ENCODE measurements around the gene HNRNPU. TPM values are rescaled to one million over a fixed set of nuclear protein-coding genes. Genes with fewer than 3 reads are reported as not detected.

The HNRNPU gene
- total RNA-seq, 1 donor from 2014 or later = 427 TPM

DNA sequence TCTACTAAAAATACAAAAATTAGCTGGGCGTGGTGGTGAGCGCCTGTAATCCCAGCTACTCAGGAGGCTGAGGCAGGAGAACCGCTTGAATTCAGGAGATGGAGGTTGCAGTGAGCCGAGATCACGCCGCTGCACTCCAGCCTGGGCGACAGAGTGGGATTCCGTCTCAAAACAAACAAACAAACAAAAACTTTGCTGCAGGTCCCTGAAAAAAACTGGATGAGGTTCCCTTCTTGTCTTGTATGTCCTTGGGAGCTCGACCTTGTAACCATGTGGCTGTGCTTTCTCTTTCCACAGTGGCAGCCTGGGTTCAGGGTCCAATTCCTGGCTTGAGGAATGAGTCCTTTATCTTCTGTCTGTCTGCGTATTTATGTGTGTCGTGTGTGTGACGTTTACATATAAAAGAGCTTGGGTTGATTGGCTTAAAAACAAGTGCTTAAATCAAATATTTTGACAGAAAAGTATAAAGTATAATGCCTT lies 46.9 kb downstream of the HNRNPU start:
- TF ChIP-seq, protein P1, sequence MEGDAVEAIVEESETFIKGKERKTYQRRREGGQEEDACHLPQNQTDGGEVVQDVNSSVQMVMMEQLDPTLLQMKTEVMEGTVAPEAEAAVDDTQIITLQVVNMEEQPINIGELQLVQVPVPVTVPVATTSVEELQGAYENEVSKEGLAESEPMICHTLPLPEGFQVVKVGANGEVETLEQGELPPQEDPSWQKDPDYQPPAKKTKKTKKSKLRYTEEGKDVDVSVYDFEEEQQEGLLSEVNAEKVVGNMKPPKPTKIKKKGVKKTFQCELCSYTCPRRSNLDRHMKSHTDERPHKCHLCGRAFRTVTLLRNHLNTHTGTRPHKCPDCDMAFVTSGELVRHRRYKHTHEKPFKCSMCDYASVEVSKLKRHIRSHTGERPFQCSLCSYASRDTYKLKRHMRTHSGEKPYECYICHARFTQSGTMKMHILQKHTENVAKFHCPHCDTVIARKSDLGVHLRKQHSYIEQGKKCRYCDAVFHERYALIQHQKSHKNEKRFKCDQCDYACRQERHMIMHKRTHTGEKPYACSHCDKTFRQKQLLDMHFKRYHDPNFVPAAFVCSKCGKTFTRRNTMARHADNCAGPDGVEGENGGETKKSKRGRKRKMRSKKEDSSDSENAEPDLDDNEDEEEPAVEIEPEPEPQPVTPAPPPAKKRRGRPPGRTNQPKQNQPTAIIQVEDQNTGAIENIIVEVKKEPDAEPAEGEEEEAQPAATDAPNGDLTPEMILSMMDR (IDR thresholded peaks at IDR 0.05; ENCODE audit: partially characterized antibody, unreplicated experiment) = no peak
- Mint-ChIP-seq H3K27me3 (ENCODE audit: unreplicated experiment) (no peaks in the 10 kb centered on the region), H3K27ac (ENCODE audit: unreplicated experiment) (no peak overlapping the region), H3K4me1 (ENCODE audit: low read depth, unreplicated experiment) (no peaks in the 10 kb centered on the region), H3K36me3 (ENCODE audit: unreplicated experiment) (no peaks in the 10 kb centered on the region), H3K9me3 (ENCODE audit: unreplicated experiment) (no peaks in the 10 kb centered on the region), H3K4me3 (ENCODE audit: unreplicated experiment) (no peak overlapping the region)
- no peak for DNase-seq

DNA sequence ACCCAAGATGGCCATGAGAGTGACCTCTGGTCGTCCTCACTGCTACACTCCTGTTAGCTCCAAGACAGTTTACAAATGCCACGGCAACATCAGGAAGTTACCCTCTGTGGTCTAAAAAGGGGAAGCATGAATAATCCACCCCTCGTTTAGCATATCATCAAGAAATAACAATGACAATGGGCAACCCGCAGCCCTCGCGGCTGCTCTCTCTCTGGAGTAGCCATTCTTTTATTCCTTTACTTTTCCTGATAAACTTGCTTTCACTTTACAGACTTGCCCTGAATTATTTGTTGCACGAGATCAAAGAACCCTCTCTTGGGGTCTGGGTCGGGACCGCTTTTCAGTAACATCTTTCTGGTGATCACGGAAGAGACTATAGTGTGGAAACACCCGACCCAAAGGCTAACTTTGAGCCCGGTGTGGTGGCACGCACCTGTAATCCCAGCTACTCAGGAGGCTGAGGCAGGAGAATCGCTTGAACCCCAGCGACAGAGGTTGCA lies 48.7 kb downstream of the HNRNPU start:
- TF ChIP-seq, protein P1 (IDR thresholded peaks at IDR 0.05; ENCODE audit: partially characterized antibody, unreplicated experiment) = no peak
- Mint-ChIP-seq H3K4me1 (ENCODE audit: low read depth, unreplicated experiment) (no peaks in the 10 kb centered on the region), H3K4me3 (ENCODE audit: unreplicated experiment) (no peak overlapping the region), H3K27ac (ENCODE audit: unreplicated experiment) (no peak overlapping the region), H3K9me3 (ENCODE audit: unreplicated experiment) (no peaks in the 10 kb centered on the region), H3K27me3 (ENCODE audit: unreplicated experiment) (no peaks in the 10 kb centered on the region), H3K36me3 (ENCODE audit: unreplicated experiment) (no peaks in the 10 kb centered on the region)
- no peak for DNase-seq

DNA sequence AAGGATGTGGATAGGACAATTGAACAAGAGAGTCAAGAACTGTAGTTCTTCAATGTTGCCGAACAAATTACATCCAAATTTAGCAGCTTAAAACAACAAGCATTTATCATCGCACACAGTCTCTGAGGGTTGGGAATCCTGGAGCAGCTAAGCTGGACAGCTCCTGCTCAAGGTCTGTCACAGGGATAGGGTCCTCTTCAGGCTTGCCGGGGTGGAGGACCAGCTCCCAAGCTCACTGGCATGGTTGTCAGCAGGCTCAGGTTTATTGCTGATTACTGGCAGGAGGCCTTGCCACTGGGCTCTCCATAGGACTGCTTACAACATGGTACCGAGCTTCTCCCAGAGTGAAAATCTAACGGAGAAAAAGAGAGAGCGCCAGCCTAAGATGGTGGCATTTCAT lies 51.0 kb downstream of the HNRNPU start:
- no peak for DNase-seq
- no peaks in the 10 kb centered on the region for H3K4me1 Mint-ChIP-seq (ENCODE audit: low read depth, unreplicated experiment)
- TF ChIP-seq, protein P1 (IDR thresholded peaks at IDR 0.05; ENCODE audit: partially characterized antibody, unreplicated experiment) = no peak
- H3K27ac Mint-ChIP-seq (ENCODE audit: unreplicated experiment) = no peak overlapping the region
- no peaks in the 10 kb centered on the region for H3K9me3 Mint-ChIP-seq (ENCODE audit: unreplicated experiment)
- H3K36me3 Mint-ChIP-seq (ENCODE audit: unreplicated experiment) = no peaks in the 10 kb centered on the region
- H3K27me3 Mint-ChIP-seq (ENCODE audit: unreplicated experiment) = no peaks in the 10 kb centered on the region
- no peak overlapping the region for H3K4me3 Mint-ChIP-seq (ENCODE audit: unreplicated experiment)

DNA sequence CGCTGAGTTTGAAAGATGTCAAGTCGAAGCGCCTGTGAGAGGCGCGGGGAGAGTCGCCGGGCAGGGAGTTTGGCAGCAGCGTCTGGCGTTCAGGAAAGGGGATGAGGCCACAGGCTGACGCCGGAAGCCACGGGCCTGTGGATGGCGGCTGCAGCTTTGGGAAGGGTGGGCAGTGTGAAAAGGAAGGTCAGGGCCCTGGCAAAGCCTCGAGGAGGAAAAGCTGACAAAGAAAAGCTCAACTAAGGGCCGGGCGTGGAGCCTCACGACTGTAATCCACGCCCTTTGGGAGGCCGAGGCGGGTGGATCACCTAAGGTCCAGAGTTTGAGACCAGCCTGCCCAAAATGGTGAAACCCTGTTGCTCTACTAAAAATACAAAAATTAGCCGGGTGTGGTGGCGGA lies 54.1 kb downstream of the HNRNPU start:
- no peaks in the 10 kb centered on the region for H3K27me3 Mint-ChIP-seq (ENCODE audit: unreplicated experiment)
- TF ChIP-seq, protein P1 (IDR thresholded peaks at IDR 0.05; ENCODE audit: partially characterized antibody, unreplicated experiment) = no peak
- no peak overlapping the region for H3K27ac Mint-ChIP-seq (ENCODE audit: unreplicated experiment)
- H3K36me3 Mint-ChIP-seq (ENCODE audit: unreplicated experiment) = no peaks in the 10 kb centered on the region
- H3K4me1 Mint-ChIP-seq (ENCODE audit: low read depth, unreplicated experiment) = no peaks in the 10 kb centered on the region
- DNase-seq = no peak
- no peaks in the 10 kb centered on the region for H3K9me3 Mint-ChIP-seq (ENCODE audit: unreplicated experiment)
- no peak overlapping the region for H3K4me3 Mint-ChIP-seq (ENCODE audit: unreplicated experiment)

DNA sequence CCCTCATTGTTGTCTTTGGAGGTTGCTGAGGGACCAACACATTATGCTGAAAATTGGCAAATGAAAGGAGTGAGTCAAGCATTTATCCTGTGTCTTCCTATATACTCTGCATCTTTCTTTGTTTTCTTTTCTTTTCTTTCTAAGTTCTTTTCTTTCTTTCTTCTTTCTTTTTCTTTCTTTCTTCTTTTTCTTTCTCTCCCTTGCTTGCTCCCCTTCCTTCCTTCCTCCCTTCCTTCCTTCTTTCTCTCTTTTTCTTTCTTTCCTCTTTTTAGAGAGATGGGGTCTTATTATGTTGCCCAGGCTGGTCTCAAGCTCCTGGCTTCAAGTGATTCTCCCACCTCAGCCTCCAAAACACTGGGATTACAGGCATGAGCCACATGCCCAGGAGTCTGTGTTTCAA lies 57.2 kb downstream of the HNRNPU start:
- Mint-ChIP-seq H3K36me3 (ENCODE audit: unreplicated experiment) (no peaks in the 10 kb centered on the region), H3K4me1 (ENCODE audit: low read depth, unreplicated experiment) (no peaks in the 10 kb centered on the region), H3K9me3 (ENCODE audit: unreplicated experiment) (no peaks in the 10 kb centered on the region), H3K27ac (ENCODE audit: unreplicated experiment) (no peak overlapping the region), H3K27me3 (ENCODE audit: unreplicated experiment) (no peaks in the 10 kb centered on the region), H3K4me3 (ENCODE audit: unreplicated experiment) (no peak overlapping the region)
- DNase-seq = no peak
- TF ChIP-seq, protein P1 (IDR thresholded peaks at IDR 0.05; ENCODE audit: partially characterized antibody, unreplicated experiment) = no peak
